Small intestine (tissue), 7 donors: ENCODE measurements around the gene FN3K. TPM values are rescaled to one million over a fixed set of nuclear protein-coding genes. Genes with fewer than 3 reads are reported as not detected.
"Not testable (repeated sequence)": the region's sequence is repeated elsewhere in the genome, so short reads cannot be mapped to it uniquely, and the experiment has no call there.

Source experiments
- DNase-seq, 2 donors: peaks; one replicate each; pipeline versions ENCODE4 v3.0.0 to v3.0.0-alpha.2; 2013
- FAIRE-seq: peaks from 2 replicates; lab custom pipeline; 2012; peaks lifted over from hg19 to GRCh38; lab: Jason Lieb, UNC
- H3K27ac ChIP-seq, 3 donors: one replicate each; pipeline ENCODE4 v1.5.1; 2013; ENCODE audit warnings: low read length in 2 of 3, mild to moderate bottlenecking in 2 of 3, control low read depth in 1 of 3, inconsistent platforms in 1 of 3, low read depth in 1 of 3, moderate library complexity in 1 of 3
- H3K27me3 ChIP-seq, 3 donors: one replicate each; pipeline ENCODE4 v1.6.1; 2013; ENCODE audit warnings: low read length in 3 of 3, inconsistent platforms in 1 of 3; ENCODE audit not compliant: control insufficient read depth in 3 of 3, insufficient read depth in 3 of 3
- H3K36me3 ChIP-seq, 3 donors: one replicate each; pipeline ENCODE4 v1.6.1; 2013; ENCODE audit warnings: low read length in 3 of 3, inconsistent platforms in 1 of 3, low read depth in 1 of 3, mild to moderate bottlenecking in 1 of 3, moderate library complexity in 1 of 3; ENCODE audit not compliant: control insufficient read depth in 3 of 3, insufficient read depth in 2 of 3
- H3K4me1 ChIP-seq, 3 donors: one replicate each; pipeline ENCODE4 v1.6.1; 2013; ENCODE audit warnings: low read length in 2 of 3, inconsistent platforms in 1 of 3, low read depth in 1 of 3, mild to moderate bottlenecking in 1 of 3, moderate library complexity in 1 of 3; ENCODE audit not compliant: control insufficient read depth in 3 of 3, insufficient read depth in 2 of 3
- H3K4me3 ChIP-seq, 3 donors: one replicate each; pipeline ENCODE4 v1.5.1; 2013; ENCODE audit warnings: low read length in 3 of 3, control low read depth in 1 of 3, inconsistent platforms in 1 of 3, low read depth in 1 of 3, mild to moderate bottlenecking in 1 of 3, moderate library complexity in 1 of 3
- H3K9me3 ChIP-seq, 2 donors: one replicate each; pipeline ENCODE4 v1.6.1; 2013; ENCODE audit warnings: low read depth in 1 of 2, low read length in 1 of 2; ENCODE audit not compliant: control insufficient read depth in 2 of 2, insufficient read depth in 1 of 2
- WGBS, 3 donors: extraction: QIAGEN DNeasy Blood & Tissue Kit; methylation state at CpG; one replicate each; pipeline ENCODE4 v1.1.7; 2013; 5-methylcytosine and 5-hydroxymethylcytosine counted together
- polyA plus RNA-seq, 4 donors: library from polyadenylated mRNA; stranded (reverse) in 3 of 4; unstranded in 1 of 4; fragments of 200-250 nt in 3 of 4; fragments of 120-200 nt in 1 of 4; gene quantifications; one replicate each; pipeline versions ENCODE4 v1.2.1 to v1.2.3, GENCODE V29; 2013
- donor health status: healthy with polysubstance abuse.
- donor health status: control.
- donor health status: control.
- donor health status: Bipolar disorder and iron deficiency.
- donor health status: healthy.

The FN3K gene
- polyA plus RNA-seq, 4 donors, result 17.9 to 261 (median 23.5) TPM

GRCh38 chr17:82767041-82767754 is 31.8 kb downstream of the FN3K start:
- DNase-seq (peak; percentile 63 to 65), FAIRE-seq (no peak)
- Histone ChIP-seq H3K4me1 (no peaks in the 10 kb centered on the region), H3K4me3 (no peak overlapping the region), H3K27ac (no peak overlapping the region), H3K27me3 (no peaks in the 10 kb centered on the region), H3K36me3 (peaks cover 4 to 62% (median 7%) of the 10 kb centered on the region in 3 donors), H3K9me3 (peaks cover 0 to 4% of the 10 kb centered on the region in 2 donors)
- WGBS, 3 donors, result 66 to 78% (median 69%) methylated on average over 23 to 24 of the region's 24 CpGs

GRCh38 chr17:82769041-82769440 is 33.6 kb downstream of the FN3K start:
- Histone ChIP-seq H3K9me3 (peaks cover 0 to 4% of the 10 kb centered on the region in 2 donors), H3K4me1 (no peaks in the 10 kb centered on the region), H3K27me3 (no peaks in the 10 kb centered on the region), H3K27ac (no peak overlapping the region), H3K36me3 (peaks cover 5 to 65% (median 11%) of the 10 kb centered on the region in 3 donors), H3K4me3 (no peak overlapping the region)
- 92 to 94% (median 93%) methylated on average over 7 of the region's 7 CpGs for WGBS, 3 donors
- DNase-seq, result no peak
- no peak for FAIRE-seq

GRCh38 chr17:82772026-82772425 is 36.6 kb downstream of the FN3K start:
- FAIRE-seq, result no peak
- H3K4me3 ChIP-seq, result no peak overlapping the region
- H3K9me3 ChIP-seq, result peaks cover 0 to 4% of the 10 kb centered on the region in 2 donors
- DNase-seq, result peak in 1 of 2 donors; percentile 76
- no peaks in the 10 kb centered on the region for H3K4me1 ChIP-seq
- H3K27ac ChIP-seq, result peak overlapping the region in 1 of 3 donors; percentile 56
- no peaks in the 10 kb centered on the region for H3K27me3 ChIP-seq
- 24 to 61% (median 45%) methylated on average over 3 of the region's 3 CpGs for WGBS, 3 donors
- peaks cover 5 to 61% (median 5%) of the 10 kb centered on the region in 3 donors for H3K36me3 ChIP-seq

DNA sequence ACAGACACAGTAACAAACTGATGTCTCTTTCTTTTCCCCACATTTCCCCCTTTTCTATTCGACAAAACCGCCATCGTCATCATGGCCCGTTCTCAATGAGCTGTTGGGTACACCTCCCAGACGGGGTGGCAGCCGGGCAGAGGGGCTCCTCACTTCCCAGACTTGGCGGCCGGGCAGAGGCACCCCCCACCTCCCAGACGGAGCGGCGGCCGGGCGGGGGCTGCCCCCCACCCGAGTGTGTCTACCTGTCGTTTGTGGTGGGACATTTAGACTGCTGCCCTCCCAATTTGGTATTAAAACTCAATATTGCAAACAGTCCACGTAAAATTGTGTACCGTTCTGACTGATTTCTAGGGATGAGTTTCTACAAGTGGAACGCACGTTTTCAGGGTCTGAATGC is 39.0 kb downstream of the FN3K start:
- not testable (repeated sequence) for H3K9me3 ChIP-seq, H3K27ac ChIP-seq, H3K4me1 ChIP-seq, DNase-seq, H3K4me3 ChIP-seq, FAIRE-seq, H3K27me3 ChIP-seq
- peaks cover 2 to 56% (median 5%) of the 10 kb centered on the region in 3 donors for H3K36me3 ChIP-seq
- 82 to 89% (median 89%) methylated on average over 19 of the region's 19 CpGs for WGBS, 3 donors

GRCh38 chr17:82775001-82775823 is 39.8 kb downstream of the FN3K start:
- Histone ChIP-seq H3K9me3 (no peaks in the 10 kb centered on the region), H3K36me3 (peaks cover 2 to 59% (median 5%) of the 10 kb centered on the region in 3 donors), H3K4me1 (no peaks in the 10 kb centered on the region), H3K27me3 (no peaks in the 10 kb centered on the region), H3K4me3 (no peak overlapping the region), H3K27ac (no peak overlapping the region)
- 30 to 42% (median 42%) methylated on average over 32 to 33 of the region's 34 CpGs for WGBS, 3 donors
- FAIRE-seq, result no peak
- peak; percentile 57 to 73 for DNase-seq

GRCh38 chr17:82776454-82776853 is 41.0 kb downstream of the FN3K start:
- FAIRE-seq (no peak), DNase-seq (no peak)
- H3K36me3 ChIP-seq, result peaks cover 2 to 52% (median 5%) of the 10 kb centered on the region in 3 donors
- no peak overlapping the region for H3K4me3 ChIP-seq
- H3K9me3 ChIP-seq, result no peaks in the 10 kb centered on the region
- WGBS, 3 donors, result 86 to 91% (median 90%) methylated on average over 13 of the region's 13 CpGs
- H3K4me1 ChIP-seq, result no peaks in the 10 kb centered on the region
- no peak overlapping the region for H3K27ac ChIP-seq
- no peaks in the 10 kb centered on the region for H3K27me3 ChIP-seq

GRCh38 chr17:82777778-82778375 is 42.5 kb downstream of the FN3K start:
- WGBS, 3 donors, result 80 to 84% (median 83%) methylated on average over 17 to 21 of the region's 21 CpGs
- not testable (repeated sequence) for FAIRE-seq

DNA sequence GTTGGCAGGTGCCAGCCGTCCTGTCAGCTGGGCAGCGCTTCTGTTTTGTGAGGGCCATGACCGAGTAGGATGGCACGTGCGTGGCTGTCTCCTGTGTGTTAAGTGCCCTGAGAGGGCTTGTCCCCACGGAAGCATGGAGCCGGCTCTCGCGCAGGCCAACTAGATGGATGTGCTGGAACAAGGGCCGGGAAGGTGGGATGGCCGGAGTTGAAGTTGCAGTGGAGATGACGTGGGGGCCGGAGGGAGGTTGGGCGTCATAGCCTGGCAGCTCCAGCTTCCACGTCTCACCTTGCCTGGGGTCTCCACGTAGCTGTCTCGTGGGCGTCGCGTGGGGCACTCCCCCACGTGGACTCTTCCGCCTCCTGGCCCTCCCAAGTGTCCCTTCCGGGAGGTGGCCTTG is 44.1 kb downstream of the FN3K start:
- Histone ChIP-seq H3K4me1 (no peaks in the 10 kb centered on the region), H3K27ac (no peak overlapping the region), H3K36me3 (peaks cover 0 to 67% (median 2%) of the 10 kb centered on the region in 3 donors), H3K9me3 (no peaks in the 10 kb centered on the region), H3K27me3 (no peaks in the 10 kb centered on the region), H3K4me3 (no peak overlapping the region)
- 94 to 98% (median 97%) methylated on average over 23 of the region's 23 CpGs for WGBS, 3 donors
- DNase-seq (no peak), FAIRE-seq (no peak)

More at GRCh38 chr17:82777778-82778375, 42.5 kb downstream of the FN3K start:
- H3K27me3 ChIP-seq, H3K4me3 ChIP-seq, H3K9me3 ChIP-seq, H3K27ac ChIP-seq, DNase-seq, H3K4me1 ChIP-seq: not testable (repeated sequence)
- peaks cover 0 to 57% (median 2%) of the 10 kb centered on the region in 3 donors for H3K36me3 ChIP-seq
